H9 (cell line): ENCODE results near the gene SCAP. TPM values are rescaled to one million over a fixed set of nuclear protein-coding genes. Genes with fewer than 3 reads are reported as not detected.

Experiments used
- DNase-seq: peaks from one replicate; pipeline ENCODE4 v3.0.0-alpha.2; 2017
- H2AFZ ChIP-seq: one replicate; pipeline ENCODE4 v1.6.1; 2013; ENCODE audit warnings: mild to moderate bottlenecking, low read length, control low read depth, moderate library complexity
- H2AK5ac ChIP-seq: 2 replicates; pipeline ENCODE4 v1.6.1; 2013; ENCODE audit warnings: low read length, control low read depth, mixed read lengths; ENCODE audit not compliant: insufficient read length
- H2BK120ac ChIP-seq: one replicate; pipeline ENCODE4 v1.6.1; 2013; ENCODE audit warnings: low read depth, mild to moderate bottlenecking, low read length, control low read depth, inconsistent platforms; ENCODE audit not compliant: poor library complexity, severe bottlenecking
- H2BK12ac ChIP-seq: 2 replicates; pipeline ENCODE4 v1.6.1; 2013; ENCODE audit warnings: low read length, control low read depth, mixed read lengths, low read depth; ENCODE audit not compliant: insufficient read length
- H2BK15ac ChIP-seq: 2 replicates; pipeline ENCODE4 v1.6.1; 2013; ENCODE audit warnings: low read depth, low read length, control low read depth
- H2BK20ac ChIP-seq: one replicate; pipeline ENCODE4 v1.6.1; 2013; ENCODE audit warnings: low read depth, mild to moderate bottlenecking, low read length, control low read depth, inconsistent platforms; ENCODE audit not compliant: poor library complexity, severe bottlenecking
- H2BK5ac ChIP-seq: 2 replicates; pipeline ENCODE4 v1.6.1; 2013; ENCODE audit warnings: low read length, control low read depth, mixed read lengths; ENCODE audit not compliant: insufficient read length
- H3K14ac ChIP-seq: 2 replicates; pipeline ENCODE4 v1.6.1; 2013; ENCODE audit warnings: low read length, control low read depth; ENCODE audit not compliant: insufficient read depth
- H3K18ac ChIP-seq: 2 replicates; pipeline ENCODE4 v1.6.1; 2013; ENCODE audit warnings: low read depth, mild to moderate bottlenecking, mixed read lengths, low read length, control low read depth; ENCODE audit not compliant: insufficient read length
- H3K23ac ChIP-seq: 2 replicates; pipeline ENCODE4 v1.6.1; 2013; ENCODE audit warnings: low read length, control low read depth, mixed read lengths, low read depth; ENCODE audit not compliant: insufficient read length
- H3K23me2 ChIP-seq: 2 replicates; pipeline ENCODE4 v1.6.1; 2013; ENCODE audit warnings: low read depth, mild to moderate bottlenecking, mixed read lengths, low read length, control low read depth; ENCODE audit not compliant: insufficient read length, poor library complexity, severe bottlenecking
- H3K27ac ChIP-seq: 2 replicates; pipeline ENCODE4 v1.5.1; 2013; ENCODE audit warnings: low read length, control low read depth, mixed read lengths, low read depth; ENCODE audit not compliant: insufficient read length
- H3K27me3 ChIP-seq: 2 replicates; pipeline ENCODE4 v1.6.1; 2013; ENCODE audit warnings: low read length, control low read depth, inconsistent platforms; ENCODE audit not compliant: insufficient read depth
- H3K4ac ChIP-seq: 2 replicates; pipeline ENCODE4 v1.6.1; 2013; ENCODE audit warnings: low read depth, mild to moderate bottlenecking, control low read depth, inconsistent platforms, low read length, moderate library complexity
- H3K4me1 ChIP-seq: 2 replicates; pipeline ENCODE4 v1.6.1; 2013; ENCODE audit warnings: low read length, control low read depth, inconsistent platforms; ENCODE audit not compliant: insufficient read depth
- H3K4me2 ChIP-seq: 2 replicates; pipeline ENCODE4 v1.6.1; 2013; ENCODE audit warnings: low read length, control low read depth, mixed read lengths; ENCODE audit not compliant: insufficient read length, insufficient read depth
- H3K56ac ChIP-seq: 2 replicates; pipeline ENCODE4 v1.6.1; 2013; ENCODE audit warnings: low read depth, mild to moderate bottlenecking, mixed read lengths, low read length, control low read depth; ENCODE audit not compliant: insufficient read length
- H3K79me1 ChIP-seq: 2 replicates; pipeline ENCODE4 v1.6.1; 2013; ENCODE audit warnings: low read depth, mild to moderate bottlenecking, moderate library complexity, low read length, control low read depth, inconsistent platforms; ENCODE audit not compliant: insufficient read depth, poor library complexity, severe bottlenecking
- H3K79me2 ChIP-seq: 2 replicates; pipeline ENCODE4 v1.6.1; 2013; ENCODE audit warnings: low read length, control low read depth, inconsistent platforms; ENCODE audit not compliant: insufficient read depth
- H3K9ac ChIP-seq: 2 replicates; pipeline ENCODE4 v1.6.1; 2013; ENCODE audit warnings: low read length, control low read depth, mixed read lengths; ENCODE audit not compliant: insufficient read length; ENCODE audit errors: extremely low read depth
- H3K9me3 ChIP-seq: one replicate; pipeline ENCODE4 v1.6.1; 2013; ENCODE audit warnings: low read depth, low read length, inconsistent platforms; ENCODE audit not compliant: control insufficient read depth
- H3T11ph ChIP-seq: one replicate; pipeline ENCODE4 v1.6.1; 2013; ENCODE audit warnings: mild to moderate bottlenecking, low read length, control low read depth, inconsistent platforms
- H4K20me1 ChIP-seq: one replicate; pipeline ENCODE4 v1.6.1; 2013; ENCODE audit not compliant: control insufficient read depth, insufficient read length, insufficient read depth
- H4K5ac ChIP-seq: 2 replicates; pipeline ENCODE4 v1.6.1; 2013; ENCODE audit warnings: low read depth, mild to moderate bottlenecking, mixed read lengths, low read length, control low read depth; ENCODE audit not compliant: insufficient read length
- H4K8ac ChIP-seq: replicated peaks from 2 replicates; pipeline ENCODE4 v1.6.1; 2013; ENCODE audit warnings: low read length, control low read depth, mixed read lengths, low read depth; ENCODE audit not compliant: insufficient read length
- H4K91ac ChIP-seq: 2 replicates; pipeline ENCODE4 v1.6.1; 2013; ENCODE audit warnings: low read depth, mild to moderate bottlenecking, moderate library complexity, mixed read lengths, low read length, control low read depth; ENCODE audit not compliant: insufficient read length
- H3K27ac Mint-ChIP-seq, 3 experiments: 2 replicates in 2 of 3; 3 replicates in 1 of 3; pipeline ENCODE4 v1.8.0; 2020 to 2021; ENCODE audit warnings: mixed read lengths in 3 of 3, mild to moderate bottlenecking in 1 of 3, moderate library complexity in 1 of 3
- H3K27me3 Mint-ChIP-seq: 2 replicates; pipeline ENCODE4 v1.8.0; 2021; ENCODE audit warnings: low read depth, mild to moderate bottlenecking, moderate library complexity, mixed read lengths
- H3K36me3 Mint-ChIP-seq, 3 experiments: 2 replicates in 2 of 3; 3 replicates in 1 of 3; pipeline ENCODE4 v1.8.0; 2020 to 2021; ENCODE audit warnings: low read depth in 3 of 3, mixed read lengths in 3 of 3; ENCODE audit not compliant: insufficient read depth in 1 of 3
- H3K4me1 Mint-ChIP-seq, 2 experiments: 2 replicates each; pipeline ENCODE4 v1.8.0; 2020; ENCODE audit warnings: mixed read lengths in 2 of 2
- H3K4me3 Mint-ChIP-seq, 2 experiments: 2 replicates in 1 of 2; 3 replicates in 1 of 2; pipeline ENCODE4 v1.8.0; 2020 to 2021; ENCODE audit warnings: mild to moderate bottlenecking in 2 of 2, mixed read lengths in 2 of 2, moderate library complexity in 1 of 2
- H3K9me3 Mint-ChIP-seq, 2 experiments: 2 replicates in 1 of 2; 3 replicates in 1 of 2; pipeline ENCODE4 v1.8.0; 2020; ENCODE audit warnings: mild to moderate bottlenecking in 2 of 2, mixed read lengths in 2 of 2, moderate library complexity in 1 of 2
- WGBS: extraction: QIAGEN DNeasy Blood & Tissue Kit; methylation state at CpG from one replicate; pipeline ENCODE4 v1.1.7; 2013; ENCODE audit warnings: missing lambda C conversion rate, low lambda C conversion rate, mixed read lengths; ENCODE audit not compliant: insufficient read length; ENCODE audit errors: extremely low coverage; 5-methylcytosine and 5-hydroxymethylcytosine counted together
- total RNA-seq: library from RNA; stranded (reverse); gene quantifications from 2 replicates; pipeline ENCODE4 v1.2.1, GENCODE V29; 2021
- TF ChIP-seq, protein P1 (sequence below): fragments of 200-600 bp; sonication (generic); conservative IDR thresholded peaks from 3 replicates; pipeline ENCODE4 v1.8.0; 2021; ENCODE audit warnings: antibody characterized with exemption, mild to moderate bottlenecking

Gene SCAP
- total RNA-seq, 1 experiment from 2014 or later: 104 TPM

DNA sequence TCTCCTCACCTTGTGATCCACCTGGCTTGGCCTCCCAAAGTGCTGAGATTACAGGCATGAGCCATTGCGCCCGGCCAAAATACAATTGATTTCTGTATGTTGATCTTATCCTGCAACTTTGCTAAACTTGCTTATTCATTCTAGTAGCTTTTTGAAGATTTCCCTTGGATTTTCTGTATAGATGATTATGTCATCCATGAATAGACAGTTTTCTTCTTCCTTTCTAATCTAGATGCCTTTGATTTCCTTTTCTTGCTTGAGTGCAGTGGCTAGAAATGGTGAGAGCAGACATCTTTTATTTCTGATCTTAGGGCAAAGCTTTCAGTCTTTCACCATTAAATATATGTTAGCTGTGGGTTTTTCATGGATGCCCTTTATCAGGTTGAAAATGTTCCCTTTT, 42.2 kb upstream of the SCAP start:
- no peak overlapping the region for H3T11ph ChIP-seq
- H3K4me1 ChIP-seq: peaks cover 3% of the 10 kb centered on the region; the same call in 1 of the 2 replicates
- H3K18ac ChIP-seq: no peak overlapping the region
- no peak overlapping the region for H3K27ac Mint-ChIP-seq
- no peaks in the 10 kb centered on the region for H3K79me2 ChIP-seq
- H3K4me3 Mint-ChIP-seq: no peak overlapping the region
- no peak overlapping the region for H2BK15ac ChIP-seq
- no peaks in the 10 kb centered on the region for H3K9me3 ChIP-seq
- peaks cover 2% of the 10 kb centered on the region; the same call in 1 of the 2 replicates for H3K27me3 ChIP-seq
- no peak overlapping the region for H2BK120ac ChIP-seq
- no peak overlapping the region for H2BK12ac ChIP-seq
- TF ChIP-seq, protein P1, sequence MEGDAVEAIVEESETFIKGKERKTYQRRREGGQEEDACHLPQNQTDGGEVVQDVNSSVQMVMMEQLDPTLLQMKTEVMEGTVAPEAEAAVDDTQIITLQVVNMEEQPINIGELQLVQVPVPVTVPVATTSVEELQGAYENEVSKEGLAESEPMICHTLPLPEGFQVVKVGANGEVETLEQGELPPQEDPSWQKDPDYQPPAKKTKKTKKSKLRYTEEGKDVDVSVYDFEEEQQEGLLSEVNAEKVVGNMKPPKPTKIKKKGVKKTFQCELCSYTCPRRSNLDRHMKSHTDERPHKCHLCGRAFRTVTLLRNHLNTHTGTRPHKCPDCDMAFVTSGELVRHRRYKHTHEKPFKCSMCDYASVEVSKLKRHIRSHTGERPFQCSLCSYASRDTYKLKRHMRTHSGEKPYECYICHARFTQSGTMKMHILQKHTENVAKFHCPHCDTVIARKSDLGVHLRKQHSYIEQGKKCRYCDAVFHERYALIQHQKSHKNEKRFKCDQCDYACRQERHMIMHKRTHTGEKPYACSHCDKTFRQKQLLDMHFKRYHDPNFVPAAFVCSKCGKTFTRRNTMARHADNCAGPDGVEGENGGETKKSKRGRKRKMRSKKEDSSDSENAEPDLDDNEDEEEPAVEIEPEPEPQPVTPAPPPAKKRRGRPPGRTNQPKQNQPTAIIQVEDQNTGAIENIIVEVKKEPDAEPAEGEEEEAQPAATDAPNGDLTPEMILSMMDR: no peak
- no peak overlapping the region for H4K8ac ChIP-seq
- no peak overlapping the region for H2BK20ac ChIP-seq
- H3K4ac ChIP-seq: no peak overlapping the region
- H3K4me1 Mint-ChIP-seq: peaks cover 15 to 21% of the 10 kb centered on the region in 2 experiments
- H3K56ac ChIP-seq: no peak overlapping the region
- no peaks in the 10 kb centered on the region for H3K79me1 ChIP-seq
- no peak for DNase-seq
- no peak overlapping the region for H3K9ac ChIP-seq
- H4K5ac ChIP-seq: no peak overlapping the region
- H3K27me3 Mint-ChIP-seq: peaks cover 10% of the 10 kb centered on the region
- H2AFZ ChIP-seq: no peak overlapping the region
- WGBS: no CpG with 5 or more reads among the region's 2 CpGs
- no peak overlapping the region for H4K91ac ChIP-seq
- H3K9me3 Mint-ChIP-seq: no peaks in the 10 kb centered on the region; a peak in 1 of 5 replicates
- H3K23me2 ChIP-seq: no peaks in the 10 kb centered on the region
- H2BK5ac ChIP-seq: no peak overlapping the region
- H3K36me3 Mint-ChIP-seq: peaks cover 0 to 2% (median 0%) of the 10 kb centered on the region in 3 experiments; a peak in 2 of 7 replicates
- no peak overlapping the region for H3K23ac ChIP-seq
- H3K14ac ChIP-seq: no peak overlapping the region
- no peak overlapping the region for H3K27ac ChIP-seq
- H2AK5ac ChIP-seq: no peak overlapping the region
- H4K20me1 ChIP-seq: no peaks in the 10 kb centered on the region
- H3K4me2 ChIP-seq: no peak overlapping the region
